ENCODE results near the gene EPB41L2.

EPB41L2 gene

DNA sequence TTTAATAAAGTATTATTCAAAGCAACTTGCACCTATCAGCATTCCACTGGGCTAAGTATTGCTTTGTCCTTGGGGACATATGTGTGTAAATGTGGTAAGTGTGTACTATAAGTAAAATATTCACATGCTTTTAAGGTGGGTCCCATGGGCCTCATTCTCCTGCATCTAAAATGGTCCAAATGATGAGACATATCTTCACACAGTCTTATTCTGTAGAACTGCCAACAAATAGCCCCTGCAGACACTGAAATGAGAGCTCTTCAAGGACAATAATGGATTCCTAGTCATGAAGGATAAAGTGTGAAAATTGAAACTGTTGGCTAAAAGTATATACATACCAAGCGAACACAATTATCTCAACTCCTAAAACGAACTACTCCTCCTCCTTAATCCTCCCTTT, 154.1 kb downstream of the EPB41L2 start:
- DNase-seq (ENCODE audit: low read depth in 3 of 3): no peak

DNA sequence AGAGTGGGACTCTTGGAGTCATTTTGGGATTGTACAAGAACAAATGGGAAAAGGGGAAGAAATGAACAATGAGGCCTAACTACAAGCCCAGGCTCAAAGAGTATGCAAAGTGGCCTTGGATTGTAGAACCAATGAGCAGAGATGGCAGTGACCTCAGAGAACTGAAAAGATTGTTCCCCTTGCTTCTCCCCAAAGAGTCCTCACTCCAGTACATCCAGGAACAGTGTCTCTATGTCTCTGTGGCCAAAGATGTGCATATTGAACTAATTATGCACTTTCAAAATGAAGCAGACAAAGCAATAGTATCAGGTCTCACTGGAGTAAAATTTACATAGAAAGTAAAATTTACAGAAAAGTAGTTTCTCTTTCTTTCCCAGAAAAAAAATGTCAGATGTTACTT, 154.9 kb downstream of the EPB41L2 start:
- DNase-seq (ENCODE audit: low read depth in 3 of 3): no peak

DNA sequence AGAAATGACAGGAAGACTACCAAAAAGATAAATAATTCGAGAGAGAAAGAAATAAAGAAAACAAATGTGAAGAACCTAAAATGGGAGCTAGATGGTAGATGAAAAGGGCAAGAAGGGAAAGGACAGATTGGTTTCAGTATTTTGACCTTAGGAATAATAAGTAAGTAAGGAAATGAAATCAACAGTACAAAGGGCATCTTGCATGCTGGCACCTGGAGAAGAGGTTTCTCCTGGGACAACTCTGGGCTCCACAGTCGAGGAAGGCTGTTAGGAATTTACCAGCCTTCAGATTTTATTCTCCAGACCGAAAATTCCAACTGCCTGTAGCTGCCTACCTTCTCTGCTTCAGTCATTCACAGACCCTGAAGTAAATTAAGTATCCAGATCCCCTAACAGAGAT, 155.4 kb downstream of the EPB41L2 start:
- no peak for DNase-seq (ENCODE audit: low read depth in 3 of 3)

GRCh38 chr6:130906736-130907381, 156.2 kb downstream of the EPB41L2 start:
- no peak for DNase-seq (ENCODE audit: low read depth in 3 of 3)

- DNase-seq (ENCODE audit: low read depth in 3 of 3): no peak
Measured at GRCh38 chr6:130903602-130904001, 159.4 kb downstream of the EPB41L2 start.

DNA sequence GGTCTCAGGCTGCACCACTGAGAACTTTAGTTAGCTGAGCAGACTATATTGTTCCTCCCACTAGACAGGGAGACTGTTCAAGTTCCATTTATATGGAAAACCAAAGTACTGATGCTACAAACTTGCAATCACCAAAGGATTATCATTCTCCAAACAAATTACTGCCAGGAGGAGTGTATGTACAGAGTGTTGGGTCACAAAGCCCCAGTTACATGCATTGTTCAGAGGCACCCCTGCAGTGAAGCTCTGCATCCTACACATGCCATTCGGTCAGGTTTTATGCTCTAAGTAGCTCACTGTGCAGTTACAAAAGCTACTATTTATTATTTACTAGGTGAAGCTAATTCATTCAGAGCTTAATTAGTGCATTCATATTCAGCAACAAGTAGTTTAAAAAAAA, 160.0 kb downstream of the EPB41L2 start:
- no peak for DNase-seq (ENCODE audit: low read depth in 3 of 3)

DNA sequence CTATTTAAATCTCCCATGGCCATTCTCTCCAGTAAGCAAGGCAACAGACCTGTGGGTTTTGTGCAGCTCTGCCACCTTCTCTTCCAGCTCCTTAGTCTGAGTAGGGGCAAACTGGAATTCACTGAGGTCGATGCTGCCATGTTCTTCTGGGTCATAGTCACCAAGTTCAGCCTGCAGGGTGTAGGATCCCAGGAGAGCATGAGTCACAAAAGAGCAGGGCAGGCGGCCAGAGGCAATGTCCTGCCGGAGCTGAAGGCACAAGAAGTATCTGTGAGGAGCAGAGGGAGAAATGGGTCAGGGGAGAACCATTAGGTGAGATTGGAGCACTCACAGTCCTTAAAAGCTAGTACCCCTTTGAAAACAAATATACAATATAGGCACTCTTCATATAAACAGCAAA, 162.1 kb downstream of the EPB41L2 start:
- no peak for DNase-seq (ENCODE audit: low read depth in 3 of 3)

GRCh38 chr6:130896249-130896648, 166.8 kb downstream of the EPB41L2 start:
- no peak for DNase-seq (ENCODE audit: low read depth in 3 of 3)

GRCh38 chr6:130895516-130895915, 167.5 kb downstream of the EPB41L2 start:
- no peak for DNase-seq (ENCODE audit: low read depth in 3 of 3)

- no peak for DNase-seq (ENCODE audit: low read depth in 3 of 3)
Measured at GRCh38 chr6:130893766-130894165, 169.3 kb downstream of the EPB41L2 start.

DNA sequence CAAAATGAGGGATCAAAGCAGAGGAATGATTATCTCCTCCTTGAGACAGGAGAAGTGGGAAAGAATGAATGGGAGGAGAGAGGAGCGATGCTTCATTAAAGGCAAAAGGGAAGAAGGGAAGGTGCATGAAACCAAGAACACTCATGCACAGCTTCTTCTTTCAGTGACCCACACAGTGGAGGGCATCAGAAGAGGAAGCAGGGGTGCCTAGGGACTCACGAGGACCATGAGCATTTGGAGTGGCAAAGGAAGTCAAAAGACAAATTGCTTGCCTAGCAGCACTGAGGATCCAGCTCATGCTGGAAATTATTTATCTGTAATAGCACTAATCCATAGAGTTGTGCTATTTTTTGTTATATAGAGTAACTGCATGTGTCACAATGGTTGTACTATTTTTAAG, 169.8 kb downstream of the EPB41L2 start:
- no peak for DNase-seq (ENCODE audit: low read depth in 3 of 3)

- no peak for DNase-seq (ENCODE audit: low read depth in 3 of 3)
Measured at GRCh38 chr6:130890521-130890971, 172.5 kb downstream of the EPB41L2 start.

DNA sequence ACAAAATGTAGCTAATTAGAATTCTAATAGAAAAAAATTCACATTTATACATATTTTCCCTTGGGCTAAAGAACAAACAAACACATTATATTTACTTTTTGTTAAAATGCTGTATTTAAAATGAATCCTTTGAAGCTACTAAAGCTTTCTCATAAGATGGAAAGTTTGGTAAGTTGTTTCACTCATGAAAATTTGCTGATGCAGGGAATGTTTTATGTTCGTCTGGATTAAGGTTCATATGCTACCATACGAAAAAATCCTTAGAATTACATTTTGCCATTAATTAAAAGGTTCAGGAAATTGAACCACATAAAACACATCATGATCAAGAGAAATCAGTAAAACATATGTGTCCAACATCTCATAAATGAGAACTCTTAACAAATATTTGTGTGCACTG, 173.6 kb downstream of the EPB41L2 start:
- DNase-seq (ENCODE audit: low read depth in 3 of 3): no peak

- no peak for DNase-seq (ENCODE audit: low read depth in 3 of 3)
Measured at GRCh38 chr6:130888246-130888645, 174.8 kb downstream of the EPB41L2 start.

DNA sequence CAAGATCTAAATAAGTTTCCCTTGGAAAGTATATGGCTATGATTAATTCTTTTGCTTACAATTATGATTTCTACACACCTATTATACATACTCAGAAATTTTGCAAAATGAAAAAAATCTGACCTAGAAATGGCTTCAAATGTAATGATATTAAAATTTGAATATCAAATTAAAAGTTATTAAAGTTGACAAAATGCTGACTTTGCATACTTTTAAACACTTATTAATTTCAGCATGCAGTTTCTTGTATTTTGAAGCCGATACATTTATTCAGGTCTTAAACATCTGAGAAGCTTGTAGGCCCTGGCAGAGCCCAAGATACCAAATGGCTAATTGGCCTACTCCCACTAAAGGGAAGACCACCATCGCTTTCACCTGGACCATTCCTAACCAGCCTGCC, 176.1 kb downstream of the EPB41L2 start:
- DNase-seq (ENCODE audit: low read depth in 3 of 3): no peak

GRCh38 chr6:130885392-130886192, 177.5 kb downstream of the EPB41L2 start:
- DNase-seq (ENCODE audit: low read depth in 3 of 3): peak; percentile 9 to 66 (median 31)

GRCh38 chr6:130882370-130882769, 180.7 kb downstream of the EPB41L2 start:
- DNase-seq (ENCODE audit: low read depth in 3 of 3): no peak

DNA sequence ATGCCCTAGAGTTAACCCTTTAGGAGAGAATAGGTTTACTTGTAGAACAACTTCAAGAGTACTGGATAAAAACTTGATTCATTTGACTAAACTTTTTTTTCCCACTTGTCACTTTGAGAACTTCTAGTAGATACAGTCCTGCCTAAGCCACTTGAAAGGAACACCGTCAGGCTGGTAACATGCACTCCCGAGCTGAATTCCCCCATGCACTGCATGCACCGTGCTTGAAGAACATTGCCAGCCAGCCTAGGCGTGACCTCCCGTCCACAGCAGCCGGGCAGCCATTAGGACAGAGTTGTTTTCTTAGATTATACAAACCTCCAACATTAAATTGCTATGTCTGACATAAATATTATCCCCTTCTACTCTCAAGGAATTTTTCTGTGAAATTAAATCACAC, 183.2 kb downstream of the EPB41L2 start:
- no peak for DNase-seq (ENCODE audit: low read depth in 3 of 3)

GRCh38 chr6:130873746-130874145, 189.3 kb downstream of the EPB41L2 start:
- no peak for DNase-seq (ENCODE audit: low read depth in 3 of 3)

DNA sequence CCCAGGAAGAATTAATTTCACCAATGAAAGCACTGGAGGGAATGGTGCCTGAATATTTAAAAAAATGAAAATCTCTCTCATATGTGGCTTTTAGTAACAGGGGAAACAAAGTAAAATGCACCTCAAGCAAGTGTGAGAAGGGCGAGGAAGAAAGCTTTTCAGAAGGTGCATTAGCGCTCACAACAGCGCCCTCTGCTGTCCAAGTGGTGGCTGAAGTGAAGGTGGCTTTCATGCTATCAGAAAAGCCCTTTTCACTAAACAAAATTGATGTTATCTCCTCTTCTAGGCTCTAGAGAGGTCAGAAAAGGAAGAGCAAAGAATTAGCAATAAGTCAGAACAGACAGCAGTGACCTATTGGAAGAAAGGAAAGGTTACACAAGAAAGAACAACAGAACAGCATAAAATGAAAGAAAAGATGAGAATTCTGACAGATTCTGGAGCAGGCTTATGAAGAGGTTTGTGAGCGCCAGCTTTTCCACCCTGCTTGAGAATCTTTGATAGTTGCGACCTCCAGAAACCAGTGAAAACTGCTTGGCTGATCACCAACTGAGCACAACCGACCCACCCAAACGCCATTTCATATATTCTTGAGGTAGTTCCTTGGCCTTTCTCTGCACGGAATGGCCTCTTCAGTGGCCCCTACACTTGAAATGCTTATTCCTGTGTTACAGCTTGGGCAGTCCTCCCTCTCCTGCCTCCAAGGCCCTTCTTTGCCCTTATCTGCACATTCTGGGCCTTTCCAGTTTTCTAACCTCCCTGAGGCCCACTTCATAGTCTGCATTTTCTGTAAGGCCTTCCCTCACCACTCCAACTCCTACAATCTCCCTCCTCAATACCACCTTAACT, 190.6 kb downstream of the EPB41L2 start:
- peak; percentile 23 to 48 (median 44) for DNase-seq (ENCODE audit: low read depth in 3 of 3)

GRCh38 chr6:130870179-130870880, 192.7 kb downstream of the EPB41L2 start:
- DNase-seq (ENCODE audit: low read depth in 3 of 3): no peak

DNA sequence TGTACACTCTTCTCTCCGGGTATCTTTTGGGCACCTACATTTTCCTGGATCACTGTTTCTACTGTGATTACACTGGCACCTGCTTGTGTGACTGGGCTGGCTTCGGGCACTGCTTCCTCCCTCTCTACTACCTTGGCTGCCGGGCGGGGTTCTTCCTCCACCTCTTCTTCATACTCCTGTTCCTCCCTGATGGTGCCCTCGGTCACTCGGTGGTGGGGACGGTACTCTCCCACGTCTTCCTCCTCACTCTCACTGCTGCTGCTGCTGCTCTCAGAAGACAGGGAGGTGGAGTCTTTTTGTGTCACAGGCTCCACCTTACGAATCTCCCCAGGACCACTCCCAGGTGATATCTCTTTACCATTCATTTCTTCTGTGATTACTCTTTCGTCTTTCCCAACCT, 193.4 kb downstream of the EPB41L2 start:
- no peak for DNase-seq (ENCODE audit: low read depth in 3 of 3)

Measured in stimulated activated CD4-positive, alpha-beta T cell treated with anti-CD3 and anti-CD28 coated beads, TNF-alpha, amount 100 ng/mL, for 4 hours (primary cell).